Tibial artery (tissue), 4 donors: ENCODE measurements around the gene NUDT16L1.

Experiments used
- DNase-seq, 2 donors: peaks; one replicate each; pipeline ENCODE4 v3.0.0-alpha.2; 2019
- H3K27ac ChIP-seq, 2 donors: fragments of 200-600 bp; sonication (generic) in 1 of 2; 1 replicate in 1 of 2; 2 replicates in 1 of 2; pipeline ENCODE4 v1.5.1; 2018 to 2019; ENCODE audit warnings: mild to moderate bottlenecking in 1 of 2
- H3K27me3 ChIP-seq, 2 donors: fragments of 200-600 bp; sonication (generic) in 1 of 2; one replicate each; pipeline versions ENCODE4 v1.5.1 to v1.6.0; 2016 to 2019
- H3K36me3 ChIP-seq, 3 donors: fragments of 200-600 bp; sonication (generic) in 2 of 3; one replicate each; pipeline ENCODE4 v1.5.1; 2016 to 2019; ENCODE audit warnings: mild to moderate bottlenecking in 2 of 3
- H3K4me1 ChIP-seq, 4 donors: fragments of 200-600 bp; sonication (generic) in 2 of 4; 1 replicate in 3 of 4; 2 replicates in 1 of 4; pipeline ENCODE4 v1.5.1; 2016 to 2019
- H3K4me3 ChIP-seq, 2 donors: fragments of 200-600 bp; sonication (generic) in 1 of 2; 1 replicate in 1 of 2; 2 replicates in 1 of 2; pipeline ENCODE4 v1.5.1; 2018 to 2019; ENCODE audit warnings: mild to moderate bottlenecking in 2 of 2
- H3K9me3 ChIP-seq, 3 donors: fragments of 200-600 bp; sonication (generic) in 1 of 3; one replicate each; pipeline ENCODE4 v1.5.1; 2016 to 2019
- CTCF ChIP-seq, 2 experiments: fragments of 200-600 bp in 1 of 2; fragments of 450-650 bp in 1 of 2; IDR thresholded peaks; one replicate each; pipeline ENCODE4 v1.5.1; 2017 to 2019; ENCODE audit warnings: antibody characterized with exemption in 2 of 2, mild to moderate bottlenecking in 1 of 2, moderate library complexity in 1 of 2
- intact Hi-C: fragments of 100-400 bp; cut with DNase I; formaldehyde crosslinking; loops from one replicate; pipeline ENCODE4 v1.15.0; 2023; ENCODE audit warnings: low total_unique reads

Gene NUDT16L1

GRCh38 chr16:4682616-4683254 is 10.6 kb upstream of the NUDT16L1 start:
- no peak for DNase-seq
- H3K36me3 ChIP-seq: peaks cover 25 to 97% (median 79%) of the 10 kb centered on the region in 3 donors
- intact Hi-C loops: no loop called here
- no peaks in the 10 kb centered on the region for H3K27me3 ChIP-seq
- peaks cover 0 to 7% (median 0%) of the 10 kb centered on the region in 4 donors for H3K4me1 ChIP-seq
- H3K9me3 ChIP-seq: no peaks in the 10 kb centered on the region
- H3K27ac ChIP-seq: no peak overlapping the region
- no peak overlapping the region for H3K4me3 ChIP-seq
- TF ChIP-seq CTCF (IDR thresholded peaks at IDR 0.05): no peak

GRCh38 chr16:4683255-4684057 is 9.9 kb upstream of the NUDT16L1 start:
- no peaks in the 10 kb centered on the region for H3K27me3 ChIP-seq

GRCh38 chr16:4684058-4684715 is 9.2 kb upstream of the NUDT16L1 start:
- intact Hi-C loops: loop anchor here (2.0 kb wide), 1 partner anchor 73 kb away; no protein-coding TSS in a partner anchor
- no peak for TF ChIP-seq CTCF (IDR thresholded peaks at IDR 0.05)
- no peak for DNase-seq
- no peak overlapping the region for H3K27ac ChIP-seq
- H3K27me3 ChIP-seq: no peaks in the 10 kb centered on the region
- no peaks in the 10 kb centered on the region for H3K9me3 ChIP-seq
- H3K36me3 ChIP-seq: peaks cover 21 to 99% (median 88%) of the 10 kb centered on the region in 3 donors
- H3K4me1 ChIP-seq: peaks cover 0 to 7% (median 0%) of the 10 kb centered on the region in 4 donors
- no peak overlapping the region for H3K4me3 ChIP-seq

More at GRCh38 chr16:4683255-4684057, 9.9 kb upstream of the NUDT16L1 start:
- Histone ChIP-seq H3K4me3 (no peak overlapping the region), H3K36me3 (peaks cover 21 to 97% (median 81%) of the 10 kb centered on the region in 3 donors), H3K9me3 (no peaks in the 10 kb centered on the region), H3K27ac (no peak overlapping the region), H3K4me1 (peaks cover 0 to 7% (median 0%) of the 10 kb centered on the region in 4 donors)
- no peak for DNase-seq
- intact Hi-C loops: loop anchor here (2.0 kb wide), 1 partner anchor 73 kb away; no protein-coding TSS in a partner anchor
- TF ChIP-seq CTCF (IDR thresholded peaks at IDR 0.05): no peak

GRCh38 chr16:4684763-4685162 is 8.6 kb upstream of the NUDT16L1 start:
- H3K27ac ChIP-seq: no peak overlapping the region
- no peaks in the 10 kb centered on the region for H3K27me3 ChIP-seq
- intact Hi-C loops: loop anchor here (2.0 kb wide), 1 partner anchor 74 kb away; no protein-coding TSS in a partner anchor
- H3K36me3 ChIP-seq: peaks cover 21 to 99% (median 86%) of the 10 kb centered on the region in 3 donors
- H3K9me3 ChIP-seq: no peaks in the 10 kb centered on the region
- no peak overlapping the region for H3K4me3 ChIP-seq
- no peak for DNase-seq
- TF ChIP-seq CTCF (IDR thresholded peaks at IDR 0.05): no peak
- peaks cover 0 to 7% (median 0%) of the 10 kb centered on the region in 4 donors for H3K4me1 ChIP-seq

GRCh38 chr16:4685292-4685691 is 8.1 kb upstream of the NUDT16L1 start:
- no peak for TF ChIP-seq CTCF (IDR thresholded peaks at IDR 0.05)
- Histone ChIP-seq H3K27me3 (no peaks in the 10 kb centered on the region), H3K36me3 (peaks cover 21 to 99% (median 85%) of the 10 kb centered on the region in 3 donors), H3K4me3 (no peak overlapping the region), H3K9me3 (no peaks in the 10 kb centered on the region), H3K27ac (no peak overlapping the region), H3K4me1 (peaks cover 0 to 7% (median 0%) of the 10 kb centered on the region in 4 donors)
- DNase-seq: no peak
- intact Hi-C loops: loop anchor here (2.0 kb wide), 1 partner anchor 74 kb away; no protein-coding TSS in a partner anchor
